NT2/D1 (cell line): ENCODE data around the gene ZNF777.

Source experiments
- SUZ12 ChIP-seq: IDR thresholded peaks from 2 replicates; pipeline ENCODE4 v1.6.1; 2011; ENCODE audit not compliant: insufficient read length, insufficient read depth; ENCODE audit errors: extremely low read depth
- YY1 ChIP-seq: IDR thresholded peaks from 2 replicates; pipeline ENCODE4 v1.6.1; 2011; ENCODE audit not compliant: insufficient read length, insufficient read depth

DNA sequence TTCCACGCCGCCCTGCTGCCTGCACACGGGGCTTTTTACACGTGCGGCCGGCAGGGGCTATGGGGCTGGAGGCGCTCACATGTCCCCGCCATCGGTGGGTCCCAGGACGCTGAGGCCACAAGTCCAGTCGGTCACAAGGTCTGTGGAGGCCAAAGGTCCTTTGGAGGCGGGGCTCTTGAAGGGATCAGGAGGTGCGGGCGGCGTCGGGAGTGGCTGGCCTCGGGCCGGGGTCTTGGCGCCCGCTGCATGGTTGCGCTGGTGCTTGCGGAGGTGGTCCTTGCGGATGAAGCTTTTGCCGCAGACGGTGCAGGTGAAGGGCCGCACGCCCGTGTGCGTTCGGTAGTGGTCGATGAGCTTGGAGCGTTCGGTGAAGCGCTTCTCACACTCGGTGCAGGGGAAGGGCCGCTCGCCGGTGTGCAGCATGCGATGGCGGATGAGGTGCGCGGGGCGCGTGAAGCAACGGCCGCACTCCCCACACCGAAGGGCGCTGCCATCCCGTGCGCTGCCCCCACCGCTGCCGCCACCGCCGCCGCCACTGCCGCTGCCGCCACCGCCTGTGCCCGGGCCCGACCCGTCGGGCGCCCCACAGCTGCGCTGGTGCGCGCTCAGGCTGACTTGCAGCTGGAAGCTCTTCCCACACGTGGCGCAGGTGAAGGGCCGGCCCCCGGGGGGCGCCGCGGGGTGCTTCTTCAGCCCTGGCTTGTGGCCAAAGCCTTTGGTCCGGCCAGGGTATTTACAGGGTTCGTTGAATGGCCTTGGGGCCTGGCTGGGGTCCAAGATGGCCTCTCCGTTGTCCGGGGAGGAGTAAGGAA, 13.7 kb upstream of the ZNF777 start:
- no peak for TF ChIP-seq YY1
- no peak for TF ChIP-seq SUZ12
